ENCODE data around the gene CHST9.

DNA sequence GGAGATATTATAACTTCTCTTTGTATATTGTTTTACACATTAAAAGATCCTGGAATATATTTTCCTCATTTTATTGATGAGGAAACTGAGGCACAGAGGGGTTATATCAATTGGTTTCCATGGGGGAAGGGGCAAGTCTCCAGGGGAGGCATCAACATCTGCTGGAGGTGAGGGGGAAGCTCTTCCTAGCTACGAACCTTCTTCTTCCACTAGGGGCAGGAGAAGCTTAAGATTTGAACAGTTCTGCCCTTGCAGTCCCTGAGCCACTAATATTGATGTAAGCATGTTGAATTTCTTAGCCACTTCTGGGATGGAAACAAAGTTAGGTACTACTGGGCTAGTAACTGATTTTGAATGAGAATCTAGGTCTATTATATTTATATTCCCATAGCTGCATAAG lies 179.5 kb downstream of the CHST9 start:
- TF ChIP-seq POU5F1 (IDR thresholded peaks at IDR 0.05; ENCODE audit: borderline replicate concordance, low read depth, low read length, partially characterized antibody): no peak
- no peak for TF ChIP-seq SMAD3 (CRISPR knock-in tag; conservative IDR thresholded peaks at IDR 0.05)
- no peak for TF ChIP-seq ZFPM2 (CRISPR knock-in tag; IDR thresholded peaks at IDR 0.05)
- TF ChIP-seq POLR2A (conservative IDR thresholded peaks at IDR 0.05): no peak
- TF ChIP-seq MXI1 (IDR thresholded peaks at IDR 0.05; ENCODE audit: low read depth, low read length): no peak
